OCI-LY1 (cell line): ENCODE data around the gene SH3RF3.

Experiments used
- H2AFZ ChIP-seq: fragments of 200-600 bp; sonication (generic), shearing (Covaris generic); 2 replicates; pipeline ENCODE4 v1.6.0; 2014; ENCODE audit warnings: antibody characterized with exemption, mild to moderate bottlenecking, low read length
- H3F3A ChIP-seq: fragments of 200-600 bp; sonication (generic), shearing (Covaris generic); 2 replicates; pipeline ENCODE4 v1.6.0; 2014; ENCODE audit warnings: mild to moderate bottlenecking, antibody characterized with exemption, low read length, moderate library complexity; ENCODE audit not compliant: insufficient read depth
- H3K27ac ChIP-seq: fragments of 200-600 bp; sonication (generic); 2 replicates; pipeline ENCODE4 v1.5.1; 2014; ENCODE audit warnings: low read length, mixed run types, mild to moderate bottlenecking, low read depth; ENCODE audit not compliant: poor library complexity, severe bottlenecking
- H3K27me3 ChIP-seq: fragments of 200-600 bp; sonication (generic); 2 replicates; pipeline ENCODE4 v1.6.0; 2014; ENCODE audit warnings: antibody characterized with exemption, mild to moderate bottlenecking, low read length, moderate library complexity; ENCODE audit not compliant: insufficient read depth
- H3K36me3 ChIP-seq: fragments of 200-600 bp; sonication (generic); 2 replicates; pipeline ENCODE4 v1.6.1; 2014; ENCODE audit warnings: mild to moderate bottlenecking, antibody characterized with exemption, low read length, moderate library complexity, mixed read lengths; ENCODE audit not compliant: insufficient read depth
- H3K4me1 ChIP-seq: fragments of 200-600 bp; sonication (generic); 2 replicates; pipeline ENCODE4 v1.5.1; 2014; ENCODE audit warnings: mild to moderate bottlenecking, low read length, moderate library complexity; ENCODE audit not compliant: insufficient read depth, severe bottlenecking
- H3K4me2 ChIP-seq: fragments of 200-600 bp; sonication (generic), shearing (Covaris generic); 2 replicates; pipeline ENCODE4 v1.6.1; 2014; ENCODE audit warnings: low read length
- H3K4me3 ChIP-seq: fragments of 200-600 bp; sonication (generic); 2 replicates; pipeline ENCODE4 v1.5.1; 2014; ENCODE audit warnings: low read length, low read depth, mild to moderate bottlenecking, mixed read lengths; ENCODE audit not compliant: poor library complexity, severe bottlenecking
- H3K79me2 ChIP-seq: fragments of 200-600 bp; shearing (Covaris generic); 2 replicates; pipeline ENCODE4 v1.6.1; 2016; ENCODE audit warnings: mixed run types, low read length, mixed read lengths; ENCODE audit not compliant: insufficient read depth
- H3K9ac ChIP-seq: fragments of 200-600 bp; sonication (generic), shearing (Covaris generic); 2 replicates; pipeline ENCODE4 v1.6.1; 2014; ENCODE audit warnings: mild to moderate bottlenecking, low read length, mixed read lengths
- H3K9me2 ChIP-seq: fragments of 200-600 bp; sonication (generic), shearing (Covaris generic); 2 replicates; pipeline ENCODE4 v1.6.1; 2014; ENCODE audit warnings: low read depth, mild to moderate bottlenecking, low read length, mixed read lengths
- H3K9me3 ChIP-seq: fragments of 200-600 bp; shearing (Covaris generic); 2 replicates; pipeline ENCODE4 v1.6.1; 2014; ENCODE audit warnings: low read length, mixed read lengths
- H4K20me1 ChIP-seq: fragments of 200-600 bp; sonication (generic), shearing (Covaris generic); 2 replicates; pipeline ENCODE4 v1.6.0; 2016; ENCODE audit warnings: mild to moderate bottlenecking, low read length; ENCODE audit not compliant: insufficient read depth
- CTCF ChIP-seq: fragments of 200-600 bp; sonication (generic), shearing (Covaris generic); IDR thresholded peaks from 2 replicates; pipeline ENCODE4 v1.5.1; 2017; ENCODE audit warnings: mild to moderate bottlenecking, antibody characterized with exemption, low read length, moderate library complexity, mixed read lengths
- EZH2 ChIP-seq: fragments of 200-600 bp; sonication (generic), shearing (Covaris generic); IDR thresholded peaks from 2 replicates; pipeline ENCODE4 v1.8.0; 2017; ENCODE audit warnings: borderline replicate concordance, mixed run types, mild to moderate bottlenecking, antibody characterized with exemption, low read length, moderate library complexity, mixed read lengths

Gene SH3RF3

GRCh38 chr2:109398366-109399015, 269.5 kb downstream of the SH3RF3 start:
- Histone ChIP-seq H3K27ac (no peak overlapping the region), H3K9me3 (no peaks in the 10 kb centered on the region), H3K79me2 (no peaks in the 10 kb centered on the region), H3K27me3 (no peaks in the 10 kb centered on the region), H3K4me3 (no peak overlapping the region), H3K9ac (no peak overlapping the region), H3F3A (no peaks in the 10 kb centered on the region), H3K4me2 (no peak overlapping the region), H4K20me1 (no peaks in the 10 kb centered on the region), H3K4me1 (no peaks in the 10 kb centered on the region), H3K36me3 (no peaks in the 10 kb centered on the region), H3K9me2 (no peaks in the 10 kb centered on the region), H2AFZ (no peak overlapping the region)
- TF ChIP-seq EZH2 (no peak), CTCF (no peak)

GRCh38 chr2:109399066-109399465, 270.1 kb downstream of the SH3RF3 start:
- no peak overlapping the region for H3K4me3 ChIP-seq
- H3K9me3 ChIP-seq, result no peaks in the 10 kb centered on the region
- no peaks in the 10 kb centered on the region for H3K79me2 ChIP-seq
- H3K4me1 ChIP-seq, result no peaks in the 10 kb centered on the region
- TF ChIP-seq EZH2, result no peak
- no peak for TF ChIP-seq CTCF
- no peaks in the 10 kb centered on the region for H3K9me2 ChIP-seq
- no peak overlapping the region for H3K27ac ChIP-seq
- H3K9ac ChIP-seq, result no peak overlapping the region
- no peaks in the 10 kb centered on the region for H4K20me1 ChIP-seq
- no peaks in the 10 kb centered on the region for H3K27me3 ChIP-seq
- no peak overlapping the region for H2AFZ ChIP-seq
- no peaks in the 10 kb centered on the region for H3K36me3 ChIP-seq
- no peaks in the 10 kb centered on the region for H3F3A ChIP-seq
- no peak overlapping the region for H3K4me2 ChIP-seq

- Histone ChIP-seq H3K9ac (no peak overlapping the region), H3K9me2 (no peaks in the 10 kb centered on the region), H3K27me3 (no peaks in the 10 kb centered on the region), H3K4me3 (no peak overlapping the region), H3K36me3 (no peaks in the 10 kb centered on the region), H2AFZ (no peak overlapping the region), H4K20me1 (no peaks in the 10 kb centered on the region), H3K79me2 (no peaks in the 10 kb centered on the region), H3K4me1 (no peaks in the 10 kb centered on the region), H3F3A (no peaks in the 10 kb centered on the region), H3K27ac (no peak overlapping the region), H3K9me3 (no peaks in the 10 kb centered on the region), H3K4me2 (no peak overlapping the region)
- TF ChIP-seq CTCF (no peak), EZH2 (no peak)
Observed at GRCh38 chr2:109400102-109400501, 271.1 kb downstream of the SH3RF3 start.
